ENCODE measurements around the gene FAM47E.
A peak's percentile ranks its signal among the peaks of the same experiment; 100 is the strongest.

The FAM47E gene

DNA sequence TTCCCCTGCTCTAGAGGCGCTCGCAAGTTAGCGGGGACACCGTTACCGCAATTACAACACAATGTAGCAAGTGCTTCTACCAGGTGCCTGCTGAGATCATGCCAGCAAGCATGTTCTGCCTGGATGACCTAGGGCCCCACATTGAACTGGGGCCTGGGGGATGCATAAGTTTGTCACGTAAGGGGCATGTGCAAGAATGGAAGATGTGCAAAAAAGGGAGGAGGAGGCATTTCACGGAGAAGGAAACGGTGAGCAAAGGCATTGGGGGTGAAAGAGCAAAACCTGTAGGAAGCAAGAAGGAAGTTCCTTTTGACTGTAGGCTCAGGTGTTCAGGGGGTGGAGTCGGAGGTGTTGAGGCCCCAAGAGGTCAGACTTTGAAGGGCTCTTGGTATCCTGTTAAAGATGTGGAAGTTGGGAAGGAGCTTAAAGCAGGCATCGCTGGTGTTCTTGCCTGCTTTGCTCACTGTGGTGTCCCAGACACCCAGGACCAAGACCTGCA is 37.3 kb upstream of the FAM47E start:
- no peak for DNase-seq
- ATAC-seq = no peak
- peaks cover 27% of the 10 kb centered on the region for H3K4me1 Mint-ChIP-seq
- no peaks in the 10 kb centered on the region for H3K36me3 Mint-ChIP-seq (ENCODE audit: low read depth)
- no peaks in the 10 kb centered on the region for H3K9me3 Mint-ChIP-seq
- H3K4me3 Mint-ChIP-seq = peak overlapping the region; percentile 84
- no peaks in the 10 kb centered on the region for H3K27me3 Mint-ChIP-seq
- H3K27ac Mint-ChIP-seq = peak overlapping the region; percentile 80

DNA sequence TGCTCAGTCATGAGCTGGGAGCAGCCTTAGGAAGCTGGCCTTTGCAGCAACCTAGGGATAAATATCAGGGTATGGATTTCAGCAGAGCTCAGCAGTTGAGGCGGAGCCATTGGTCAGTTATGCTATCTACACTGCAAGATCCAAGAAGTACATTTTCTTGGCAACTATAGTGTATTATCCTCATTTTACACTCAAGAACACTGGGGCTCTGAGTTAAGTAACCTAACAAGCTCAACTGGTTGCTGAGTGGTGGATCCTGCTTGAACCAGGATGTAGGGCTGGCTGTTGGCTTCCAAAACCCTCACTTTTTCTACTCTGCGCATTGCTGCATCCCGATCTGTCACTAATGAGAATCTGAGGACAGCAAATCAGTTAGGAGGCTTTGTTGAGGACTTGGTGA is 36.4 kb upstream of the FAM47E start:
- H3K27ac Mint-ChIP-seq = no peak overlapping the region

DNA sequence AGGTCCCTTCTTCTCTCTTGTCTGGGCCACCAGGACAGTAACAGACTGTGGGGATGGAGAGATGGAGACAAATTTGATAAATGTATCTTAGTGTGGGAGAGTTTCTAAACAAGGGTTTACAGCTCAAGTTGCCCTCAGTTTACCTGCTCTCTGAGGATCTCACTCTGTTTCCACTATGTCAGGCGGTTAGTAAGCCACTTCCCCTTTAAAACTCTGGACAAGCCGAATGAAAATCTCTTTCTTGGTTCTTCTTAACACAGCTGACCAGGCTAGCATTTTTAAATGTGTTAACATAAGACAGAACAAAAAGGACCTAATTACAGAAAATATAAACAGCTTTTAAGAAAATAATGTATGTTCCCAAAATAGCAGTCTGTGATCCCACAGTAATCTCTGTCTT is 35.0 kb upstream of the FAM47E start:
- Mint-ChIP-seq H3K9me3 (no peaks in the 10 kb centered on the region), H3K4me3 (no peak overlapping the region), H3K36me3 (ENCODE audit: low read depth) (no peaks in the 10 kb centered on the region), H3K4me1 (peaks cover 23% of the 10 kb centered on the region), H3K27ac (no peak overlapping the region), H3K27me3 (no peaks in the 10 kb centered on the region)
- ATAC-seq = no peak
- DNase-seq = no peak

More for the DNA sequence above, 36.4 kb upstream of the FAM47E start:
- H3K27me3 Mint-ChIP-seq = no peaks in the 10 kb centered on the region
- H3K4me1 Mint-ChIP-seq = peaks cover 27% of the 10 kb centered on the region
- H3K36me3 Mint-ChIP-seq (ENCODE audit: low read depth) = no peaks in the 10 kb centered on the region
- no peak overlapping the region for H3K4me3 Mint-ChIP-seq
- DNase-seq (no peak), ATAC-seq (no peak)
- no peaks in the 10 kb centered on the region for H3K9me3 Mint-ChIP-seq

DNA sequence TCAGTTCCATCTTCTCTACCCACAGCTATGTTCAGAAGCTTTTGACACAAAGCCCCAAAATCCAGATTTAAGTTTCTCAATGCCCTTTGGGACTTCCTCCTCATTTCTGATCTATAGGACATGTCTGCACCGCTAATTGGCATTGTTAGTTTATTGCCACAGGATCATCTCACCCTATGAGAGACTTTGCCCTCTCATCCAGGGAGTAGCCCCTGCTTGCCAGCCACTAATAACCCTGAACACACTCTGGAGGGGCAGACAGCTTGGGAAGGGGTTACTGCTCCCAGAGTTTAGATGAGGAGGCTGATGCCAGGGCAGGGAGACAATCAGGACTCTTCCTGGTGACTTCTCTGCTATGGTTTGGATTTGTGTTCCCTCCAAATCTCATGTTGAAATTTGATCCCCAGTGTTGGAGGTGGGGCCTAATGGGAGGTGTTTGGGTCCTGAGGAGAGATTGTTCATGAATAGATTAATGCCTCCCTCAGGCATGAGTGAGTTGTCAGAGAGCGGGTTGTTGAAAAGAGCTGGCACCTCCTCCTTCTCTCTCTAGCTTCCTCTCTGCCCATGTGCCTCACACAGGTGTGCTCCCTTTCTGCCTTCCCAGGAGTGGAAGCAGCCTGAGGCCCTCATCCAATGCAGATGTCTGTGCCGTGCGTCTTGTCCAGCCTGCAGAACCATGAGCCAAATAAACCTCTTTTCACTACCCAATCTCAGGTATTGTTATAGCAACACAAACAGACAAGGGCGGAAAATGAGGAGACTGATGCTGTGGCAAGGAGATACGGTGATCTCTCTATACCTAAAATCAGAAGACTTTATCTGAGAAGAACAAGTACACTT is 34.3 kb upstream of the FAM47E start:
- Mint-ChIP-seq H3K4me3 (no peak overlapping the region), H3K9me3 (no peaks in the 10 kb centered on the region), H3K27me3 (no peaks in the 10 kb centered on the region), H3K36me3 (ENCODE audit: low read depth) (no peaks in the 10 kb centered on the region), H3K4me1 (peaks cover 23% of the 10 kb centered on the region), H3K27ac (no peak overlapping the region)
- no peak for ATAC-seq
- DNase-seq = no peak

DNA sequence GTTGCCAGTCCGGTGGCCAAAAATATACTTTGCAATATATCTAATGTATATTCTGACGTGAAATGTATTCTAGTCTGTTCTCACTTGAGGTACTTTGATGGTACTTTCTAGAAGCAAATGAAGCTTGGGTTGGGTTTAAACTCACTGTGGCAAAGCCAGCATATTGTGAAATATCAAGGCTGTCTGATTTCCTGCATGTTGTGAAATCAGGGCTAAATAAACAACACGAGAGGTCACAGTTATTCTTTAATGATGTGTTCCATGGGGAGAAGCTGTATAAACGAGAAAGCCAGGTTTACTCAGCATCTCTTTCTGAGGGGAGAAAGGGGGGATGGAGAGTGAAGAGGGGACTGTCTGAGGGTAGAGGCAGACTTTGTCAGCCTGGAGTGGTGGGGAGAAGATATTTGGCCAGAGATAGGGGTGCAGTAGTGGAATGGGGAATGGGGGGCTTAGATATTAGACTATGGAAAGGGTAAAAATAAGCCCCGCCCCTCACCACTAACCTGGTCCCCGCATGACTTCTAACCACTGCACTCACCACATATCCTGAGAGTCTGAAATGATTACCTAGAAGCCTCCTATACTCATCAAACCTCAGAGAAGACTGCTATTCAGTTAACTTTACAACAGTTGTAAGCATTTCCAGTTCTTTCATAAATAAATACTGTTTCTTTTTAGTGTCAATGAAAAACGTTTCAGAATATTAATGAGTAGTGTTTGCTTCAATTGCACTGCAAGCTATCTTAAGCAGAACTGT is 32.0 kb upstream of the FAM47E start:
- no peak for ATAC-seq
- Mint-ChIP-seq H3K4me3 (no peak overlapping the region), H3K36me3 (ENCODE audit: low read depth) (no peaks in the 10 kb centered on the region), H3K27me3 (no peaks in the 10 kb centered on the region), H3K27ac (no peak overlapping the region), H3K4me1 (peaks cover 5% of the 10 kb centered on the region), H3K9me3 (no peaks in the 10 kb centered on the region)
- DNase-seq = no peak

DNA sequence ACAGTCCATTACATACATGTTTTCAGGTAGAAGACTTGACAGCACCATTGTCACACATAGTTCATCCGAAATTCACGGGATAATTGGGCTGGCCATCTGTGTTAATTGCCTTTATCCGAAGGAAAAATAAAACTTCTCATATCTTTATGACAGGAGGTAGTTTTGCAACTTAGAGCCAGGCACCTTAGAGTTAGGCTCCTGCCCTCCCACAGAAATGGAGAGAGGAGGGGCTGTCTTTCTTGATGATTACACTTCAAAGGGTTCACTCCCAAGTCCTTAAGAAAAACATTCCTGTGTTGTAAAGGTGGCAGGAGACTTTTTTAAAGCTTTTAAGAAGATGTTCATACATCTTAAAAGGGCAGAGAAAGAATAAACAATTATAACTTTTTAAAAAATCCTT is 27.4 kb upstream of the FAM47E start:
- no peaks in the 10 kb centered on the region for H3K4me1 Mint-ChIP-seq
- peaks cover 13% of the 10 kb centered on the region for H3K9me3 Mint-ChIP-seq
- DNase-seq (no peak), ATAC-seq (no peak)
- no peak overlapping the region for H3K4me3 Mint-ChIP-seq
- no peak overlapping the region for H3K27ac Mint-ChIP-seq
- H3K27me3 Mint-ChIP-seq = peaks cover 3% of the 10 kb centered on the region
- H3K36me3 Mint-ChIP-seq (ENCODE audit: low read depth) = peaks cover 3% of the 10 kb centered on the region

DNA sequence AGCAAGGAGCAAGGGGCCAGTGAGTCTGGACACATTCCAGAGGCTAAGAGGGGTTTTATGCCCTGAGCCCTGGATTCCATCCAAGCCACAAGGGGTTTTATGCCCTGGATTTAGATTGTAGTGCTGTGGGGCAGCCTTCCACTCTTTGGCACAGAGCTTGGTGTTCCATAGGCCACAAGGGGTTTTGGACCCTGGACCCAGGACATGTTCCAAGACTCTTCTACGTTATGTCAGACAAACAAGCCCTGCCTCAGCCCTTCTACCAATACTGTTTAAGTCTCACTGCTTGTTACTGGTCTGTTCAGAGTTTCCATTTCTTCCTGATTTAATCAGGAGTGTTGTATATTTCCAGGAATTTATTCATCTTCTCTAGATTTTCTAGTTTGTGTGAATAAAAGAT is 25.1 kb upstream of the FAM47E start:
- no peak for DNase-seq
- Mint-ChIP-seq H3K27ac (no peak overlapping the region), H3K9me3 (peaks cover 18% of the 10 kb centered on the region), H3K4me3 (no peak overlapping the region), H3K36me3 (ENCODE audit: low read depth) (peaks cover 4% of the 10 kb centered on the region), H3K4me1 (no peaks in the 10 kb centered on the region), H3K27me3 (peaks cover 3% of the 10 kb centered on the region)
- ATAC-seq = no peak

DNA sequence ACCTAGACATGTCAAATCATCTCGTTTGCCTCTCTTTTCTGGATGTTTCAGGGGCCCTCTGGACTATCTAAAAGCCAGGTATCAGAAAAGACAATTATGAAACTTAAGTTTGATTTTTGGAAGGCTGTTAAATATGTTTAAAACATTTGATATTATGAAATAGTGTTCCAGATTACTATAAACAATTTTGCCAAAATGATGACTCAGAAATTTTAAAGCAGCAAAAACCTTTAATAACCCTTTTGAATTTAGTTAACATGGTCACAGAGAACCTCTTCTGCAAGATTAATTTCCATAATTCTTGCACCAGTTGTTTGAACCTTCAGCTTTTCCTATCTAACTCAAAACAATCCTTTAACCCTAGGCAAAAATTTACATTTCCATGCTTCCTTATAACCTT is 18.8 kb upstream of the FAM47E start:
- no peaks in the 10 kb centered on the region for H3K27me3 Mint-ChIP-seq
- no peak overlapping the region for H3K4me3 Mint-ChIP-seq
- no peaks in the 10 kb centered on the region for H3K4me1 Mint-ChIP-seq
- H3K27ac Mint-ChIP-seq = no peak overlapping the region
- peaks cover 4% of the 10 kb centered on the region for H3K36me3 Mint-ChIP-seq (ENCODE audit: low read depth)
- DNase-seq (no peak), ATAC-seq (no peak)
- H3K9me3 Mint-ChIP-seq = peaks cover 18% of the 10 kb centered on the region

DNA sequence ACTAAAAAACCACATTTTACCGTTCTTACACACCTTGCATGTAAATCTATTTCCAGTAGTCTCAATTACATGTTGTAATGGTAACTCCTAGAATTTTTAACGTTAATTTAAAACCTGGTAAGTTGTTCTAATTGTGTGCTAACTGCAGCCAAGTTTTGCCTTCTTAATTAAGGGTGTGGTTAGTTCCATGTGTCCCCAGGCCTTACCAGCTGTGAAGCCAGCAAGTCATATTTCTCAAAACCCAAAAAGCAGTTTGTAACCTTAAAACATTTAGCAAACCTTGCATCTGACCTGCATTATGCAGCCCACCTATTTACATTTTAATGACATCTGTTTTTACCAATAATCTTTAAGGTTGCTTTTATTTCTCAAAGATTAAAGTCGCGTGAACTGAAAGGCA is 18.4 kb upstream of the FAM47E start:
- H3K27ac Mint-ChIP-seq = no peak overlapping the region
- H3K4me3 Mint-ChIP-seq = no peak overlapping the region
- H3K9me3 Mint-ChIP-seq = peaks cover 17% of the 10 kb centered on the region
- ATAC-seq (no peak), DNase-seq (no peak)
- no peaks in the 10 kb centered on the region for H3K4me1 Mint-ChIP-seq
- no peaks in the 10 kb centered on the region for H3K27me3 Mint-ChIP-seq
- H3K36me3 Mint-ChIP-seq (ENCODE audit: low read depth) = peaks cover 4% of the 10 kb centered on the region

DNA sequence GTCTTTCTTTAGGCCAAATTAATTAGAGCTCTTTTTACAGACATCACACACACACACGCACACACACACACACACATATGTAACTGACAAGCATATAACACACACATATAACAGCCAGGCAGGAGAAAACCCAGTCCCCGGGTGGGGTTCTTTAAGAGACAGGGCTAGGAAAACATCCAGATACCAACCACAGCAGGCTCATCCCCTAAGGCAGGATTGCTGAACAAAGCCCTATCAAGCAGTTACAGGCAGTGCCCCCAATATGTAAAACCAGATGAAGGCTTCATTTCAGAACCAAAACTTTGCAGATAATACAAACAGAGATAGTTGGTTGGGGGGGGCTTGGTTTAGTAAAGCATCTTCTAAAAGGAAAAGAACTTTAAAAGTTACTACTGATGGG is 18.0 kb upstream of the FAM47E start:
- DNase-seq = no peak
- Mint-ChIP-seq H3K36me3 (ENCODE audit: low read depth) (peaks cover 4% of the 10 kb centered on the region), H3K27me3 (no peaks in the 10 kb centered on the region), H3K4me3 (no peak overlapping the region), H3K27ac (no peak overlapping the region), H3K9me3 (peaks cover 17% of the 10 kb centered on the region), H3K4me1 (no peaks in the 10 kb centered on the region)
- no peak for ATAC-seq

DNA sequence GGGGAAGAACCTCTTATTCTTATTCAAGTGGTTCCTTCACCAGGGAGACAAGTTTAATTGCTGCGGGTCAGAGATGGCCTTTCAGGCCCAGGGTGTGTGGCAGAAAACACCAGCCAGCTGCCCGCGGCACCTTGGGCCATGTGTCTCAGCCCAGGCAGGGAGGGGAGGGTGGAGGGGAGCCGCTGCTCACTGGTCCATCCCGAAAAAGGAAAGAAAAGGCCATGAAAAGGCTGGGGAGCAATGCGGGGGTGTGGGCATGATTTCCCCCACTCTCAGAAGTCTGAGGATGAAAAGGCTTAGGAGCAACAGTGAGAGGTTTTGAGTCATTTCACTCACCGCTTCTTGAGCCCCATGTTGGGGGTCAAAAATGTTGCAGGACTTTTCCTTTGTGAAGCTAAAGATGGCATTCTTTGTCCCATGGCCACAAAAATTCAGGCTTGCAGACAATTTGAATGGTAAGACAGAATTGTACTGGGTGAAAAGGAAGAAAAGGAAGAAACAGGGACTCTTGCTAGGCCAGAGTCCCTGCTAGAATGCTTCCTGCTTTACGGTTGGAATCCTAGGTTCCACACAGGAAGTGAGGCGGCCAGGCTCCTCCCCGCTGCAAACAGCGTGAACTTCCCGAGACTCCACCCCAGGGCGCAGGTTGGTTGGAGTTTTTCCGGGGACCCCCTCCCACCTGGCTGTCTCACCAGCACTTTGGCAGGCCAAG is 17.4 kb upstream of the FAM47E start:
- no peak for ATAC-seq
- H3K36me3 Mint-ChIP-seq (ENCODE audit: low read depth) = peaks cover 1% of the 10 kb centered on the region
- no peaks in the 10 kb centered on the region for H3K4me1 Mint-ChIP-seq
- no peaks in the 10 kb centered on the region for H3K27me3 Mint-ChIP-seq
- no peak for DNase-seq
- no peak overlapping the region for H3K27ac Mint-ChIP-seq
- H3K9me3 Mint-ChIP-seq = peaks cover 11% of the 10 kb centered on the region
- H3K4me3 Mint-ChIP-seq = no peak overlapping the region

DNA sequence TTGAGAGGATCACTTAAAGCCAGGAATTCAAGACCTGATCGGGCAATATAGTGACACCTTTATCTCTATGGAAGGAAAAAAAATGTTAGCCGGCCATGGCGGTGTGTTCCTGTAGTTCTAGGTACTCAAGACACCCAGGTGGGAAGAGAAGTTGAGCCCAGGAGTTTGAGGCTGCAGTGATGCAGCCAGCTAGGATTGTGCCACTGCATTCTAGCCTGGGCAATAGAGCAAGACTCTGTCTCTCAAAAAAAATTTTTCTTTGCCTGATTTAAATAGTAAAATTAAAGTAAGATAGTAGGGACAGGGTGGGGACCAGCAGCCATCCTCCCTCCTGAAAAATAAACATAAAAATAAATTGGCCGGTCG is 16.9 kb upstream of the FAM47E start:
- H3K9me3 Mint-ChIP-seq = peaks cover 10% of the 10 kb centered on the region
- DNase-seq = no peak
- no peaks in the 10 kb centered on the region for H3K36me3 Mint-ChIP-seq (ENCODE audit: low read depth)
- no peak overlapping the region for H3K4me3 Mint-ChIP-seq
- no peaks in the 10 kb centered on the region for H3K4me1 Mint-ChIP-seq
- H3K27ac Mint-ChIP-seq = no peak overlapping the region
- H3K27me3 Mint-ChIP-seq = no peaks in the 10 kb centered on the region
- ATAC-seq = no peak

DNA sequence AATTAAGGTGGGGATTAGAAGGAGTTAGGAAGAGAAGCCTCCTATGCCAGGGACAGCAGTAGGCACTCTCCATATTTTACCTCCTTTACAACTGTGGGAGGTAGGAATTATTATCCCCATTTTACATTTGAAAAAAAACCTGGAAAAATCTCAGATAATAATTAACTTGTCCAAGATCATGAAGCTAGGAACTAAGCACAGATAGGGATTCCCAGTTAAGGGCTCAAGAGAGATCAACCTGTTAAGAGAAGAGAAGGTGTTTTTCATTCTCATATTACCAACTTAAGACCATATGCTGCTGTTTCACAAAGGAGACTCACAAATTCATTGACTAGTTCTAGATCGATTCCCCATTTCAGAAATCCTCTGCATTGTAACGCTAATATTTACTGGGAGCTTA is 16.1 kb upstream of the FAM47E start:
- no peak for DNase-seq
- H3K4me1 Mint-ChIP-seq = no peaks in the 10 kb centered on the region
- H3K27me3 Mint-ChIP-seq = no peaks in the 10 kb centered on the region
- ATAC-seq = no peak
- H3K9me3 Mint-ChIP-seq = peaks cover 17% of the 10 kb centered on the region
- H3K36me3 Mint-ChIP-seq (ENCODE audit: low read depth) = no peaks in the 10 kb centered on the region
- H3K27ac Mint-ChIP-seq = no peak overlapping the region
- H3K4me3 Mint-ChIP-seq = no peak overlapping the region

DNA sequence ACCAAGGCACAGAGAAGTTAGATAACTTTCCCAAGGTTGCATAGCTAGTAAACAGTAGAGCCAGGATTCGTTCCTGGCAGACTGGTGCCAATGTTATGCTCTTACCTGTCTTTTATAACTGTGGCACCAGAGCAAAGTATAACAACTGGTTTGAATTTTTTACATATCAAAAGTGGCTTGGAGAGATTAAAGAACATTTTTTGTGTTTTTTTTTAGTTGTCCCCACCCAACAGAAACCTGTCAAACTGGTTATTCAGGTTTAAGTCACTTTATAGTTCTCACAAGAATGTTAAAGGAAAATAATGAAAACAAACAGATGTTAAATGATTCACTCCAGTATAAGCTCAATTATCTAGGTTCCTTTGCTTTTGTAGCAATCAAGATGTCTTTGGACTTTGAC is 15.6 kb upstream of the FAM47E start:
- no peaks in the 10 kb centered on the region for H3K36me3 Mint-ChIP-seq (ENCODE audit: low read depth)
- H3K27ac Mint-ChIP-seq = no peak overlapping the region
- H3K27me3 Mint-ChIP-seq = no peaks in the 10 kb centered on the region
- ATAC-seq (no peak), DNase-seq (no peak)
- H3K4me3 Mint-ChIP-seq = no peak overlapping the region
- no peaks in the 10 kb centered on the region for H3K4me1 Mint-ChIP-seq
- H3K9me3 Mint-ChIP-seq = peaks cover 22% of the 10 kb centered on the region

DNA sequence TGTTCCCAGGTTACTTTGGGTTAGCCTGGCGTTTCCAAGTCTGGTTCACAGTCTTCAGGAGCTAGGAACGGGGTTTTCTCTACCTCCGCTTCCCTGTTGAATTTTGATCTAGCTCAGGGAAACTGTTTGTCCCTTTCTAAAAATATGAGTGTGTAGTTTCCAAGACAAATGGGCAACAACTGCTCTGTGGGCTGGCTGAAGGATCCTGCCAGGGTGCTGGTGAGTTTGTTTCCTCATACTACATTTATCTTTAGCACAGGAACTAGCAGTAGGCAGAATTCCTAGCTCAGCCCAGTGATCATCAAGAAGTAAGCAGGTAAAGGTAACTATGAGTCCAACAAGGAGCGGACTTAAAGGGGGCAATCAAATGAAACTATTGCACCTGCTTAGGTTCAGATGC is 13.3 kb upstream of the FAM47E start:
- peaks cover 24% of the 10 kb centered on the region for H3K9me3 Mint-ChIP-seq
- no peak for DNase-seq

More for the DNA sequence above, 13.3 kb upstream of the FAM47E start:
- H3K27me3 Mint-ChIP-seq = no peaks in the 10 kb centered on the region
- H3K27ac Mint-ChIP-seq = no peak overlapping the region
- ATAC-seq = no peak
- H3K4me3 Mint-ChIP-seq = no peak overlapping the region
- no peaks in the 10 kb centered on the region for H3K36me3 Mint-ChIP-seq (ENCODE audit: low read depth)
- no peaks in the 10 kb centered on the region for H3K4me1 Mint-ChIP-seq

Data from activated naive CD8-positive, alpha-beta T cell treated with anti-CD3 and anti-CD28 coated beads, Interleukin-2, amount 50 U/mL, for 24 hours (primary cell).